Midbrain (tissue), 1 donor: ENCODE data around the gene ANKDD1A.

Experiments
- DNase-seq: peaks from one replicate; lab custom pipeline; 2025; lab: John Stamatoyannopoulos, UW

The ANKDD1A gene

GRCh38 chr15:64961013-64961412, 49.3 kb downstream of the ANKDD1A start:
- no peak for DNase-seq

GRCh38 chr15:64969401-64969800, 57.7 kb downstream of the ANKDD1A start:
- no peak for DNase-seq

- no peak for DNase-seq
Observed at GRCh38 chr15:64970698-64971097, 59.0 kb downstream of the ANKDD1A start.

GRCh38 chr15:64975390-64975789, 63.7 kb downstream of the ANKDD1A start:
- no peak for DNase-seq

DNA sequence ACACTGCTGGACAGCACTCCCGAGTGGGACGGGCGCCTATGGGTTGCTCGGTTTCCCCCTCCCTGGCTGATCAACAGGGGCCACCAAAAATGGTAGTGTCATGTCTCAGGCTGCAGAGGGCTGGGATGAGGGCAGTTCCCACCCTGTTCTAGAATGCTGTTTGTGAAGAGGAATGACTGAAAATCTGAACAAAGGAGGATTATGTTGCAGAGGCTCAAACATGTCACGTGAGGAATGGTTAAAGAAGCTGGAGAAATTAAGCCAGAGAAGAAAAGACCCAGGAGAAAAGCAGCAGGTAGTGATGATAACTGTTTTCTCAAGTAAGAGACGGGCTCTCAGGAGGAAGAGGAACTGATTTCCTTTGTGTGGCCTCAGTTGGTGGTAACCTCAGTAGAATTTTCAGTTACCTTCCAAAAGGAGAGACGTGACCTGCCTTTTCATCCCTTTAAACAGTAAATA, 67.6 kb downstream of the ANKDD1A start:
- DNase-seq, result peak; percentile 66

- DNase-seq, result no peak
Observed at GRCh38 chr15:64981812-64982431, 70.2 kb downstream of the ANKDD1A start.

- no peak for DNase-seq
Observed at GRCh38 chr15:64982472-64982871, 70.8 kb downstream of the ANKDD1A start.

DNA sequence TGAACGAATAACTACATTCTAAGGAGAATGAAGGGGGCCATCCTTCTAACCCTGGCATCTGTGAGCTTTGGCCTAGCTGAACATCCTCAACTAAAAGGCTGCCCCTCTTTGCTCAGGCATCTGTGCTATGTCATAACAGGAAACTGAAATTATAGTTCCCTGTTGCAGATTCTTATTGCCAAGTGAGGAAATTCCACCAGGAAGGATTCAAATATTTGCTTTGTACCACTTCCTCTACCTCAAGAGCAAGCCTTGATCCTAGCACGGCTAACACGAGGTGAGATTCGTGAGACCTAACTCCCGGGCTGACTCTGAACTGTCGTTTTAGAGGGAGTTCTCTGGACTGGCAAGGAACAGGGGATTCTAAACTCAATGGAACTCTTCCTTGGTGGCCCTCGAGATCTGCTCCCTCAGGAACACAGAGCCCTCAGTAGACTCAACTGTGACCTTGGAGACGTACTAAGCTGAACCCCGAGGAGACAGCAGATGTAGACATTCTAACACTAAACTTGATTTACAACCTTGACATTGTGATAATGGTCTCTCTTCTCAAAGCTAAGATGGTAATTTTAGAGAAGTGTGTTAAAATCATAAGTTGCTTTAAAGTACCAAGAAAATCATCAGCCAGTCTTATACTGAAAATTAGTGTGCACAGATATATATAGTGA, 73.8 kb downstream of the ANKDD1A start:
- DNase-seq, result no peak

- DNase-seq, result no peak
Observed at GRCh38 chr15:64987136-64987535, 75.4 kb downstream of the ANKDD1A start.

- DNase-seq, result peak; percentile 96
Observed at GRCh38 chr15:64989416-64990167, 77.9 kb downstream of the ANKDD1A start, which contains the start of gene SPG21. Gene SPG21 (minus strand): TSS chr15:64989914. CDS start chr15:64983569, 6,345 bp downstream.

DNA sequence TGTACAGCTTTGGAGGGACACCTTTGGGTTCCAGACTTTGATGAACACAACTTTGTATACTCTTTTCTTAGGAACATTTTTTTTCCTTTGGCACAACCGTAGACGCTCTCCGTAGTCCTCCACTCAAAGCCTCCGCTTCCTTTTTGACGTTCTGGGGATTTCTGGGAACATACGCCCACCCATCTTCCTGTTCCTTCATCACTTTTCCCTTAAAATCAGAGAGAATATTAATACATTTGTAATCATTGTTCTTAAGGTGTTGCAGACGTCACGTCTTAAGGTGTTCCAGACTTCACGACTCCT, 78.4 kb downstream of the ANKDD1A start:
- DNase-seq, result no peak

GRCh38 chr15:64991536-64992135, 79.9 kb downstream of the ANKDD1A start:
- DNase-seq, result no peak

DNA sequence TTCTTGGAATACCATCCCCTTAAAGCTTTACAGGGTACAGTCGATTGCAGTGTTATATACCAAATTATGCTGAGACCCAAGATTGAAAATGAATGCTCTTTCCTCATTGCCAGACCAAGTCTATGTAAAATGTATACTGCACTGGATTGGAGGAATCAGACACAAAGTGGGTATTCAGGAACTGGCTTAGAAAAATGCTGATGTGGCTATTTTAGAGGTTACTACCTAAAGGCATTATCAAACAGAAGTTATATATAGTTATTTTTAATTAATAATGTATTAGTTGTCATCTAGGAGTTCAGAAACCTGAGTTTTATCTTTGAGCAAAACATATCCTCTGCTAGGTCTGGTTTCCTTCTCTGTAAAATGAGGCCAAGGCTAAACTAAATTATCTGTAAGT, 81.6 kb downstream of the ANKDD1A start:
- no peak for DNase-seq

- no peak for DNase-seq
Observed at GRCh38 chr15:64997066-64997465, 85.4 kb downstream of the ANKDD1A start.

DNA sequence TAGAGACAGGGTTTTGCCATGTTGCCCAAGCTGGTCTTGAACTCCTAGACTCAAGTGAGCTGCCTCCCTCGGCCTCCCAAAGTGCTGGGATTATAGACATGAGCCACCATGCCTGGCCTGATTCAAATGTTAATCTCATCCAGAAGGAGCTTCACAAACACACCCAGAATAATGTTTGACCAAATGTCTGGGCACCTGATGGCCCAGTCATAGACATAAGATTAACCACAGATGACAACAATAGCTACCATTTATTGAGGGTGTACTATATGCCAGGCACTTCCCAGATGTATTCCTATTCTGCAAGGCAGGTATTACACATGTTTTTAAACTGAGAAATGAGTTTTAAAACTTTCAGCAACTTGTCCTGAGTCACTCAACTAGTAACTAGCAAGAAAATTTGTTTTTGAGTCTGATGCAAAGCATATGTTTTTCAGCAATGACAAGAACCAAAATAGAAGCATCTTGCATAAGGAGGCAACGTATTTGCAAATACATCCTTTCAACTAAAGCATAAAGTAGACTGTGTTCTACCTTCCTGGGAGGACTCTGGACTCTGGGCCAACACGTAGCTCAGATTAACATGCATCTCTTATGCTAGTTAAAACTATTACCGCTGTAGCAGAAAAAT, 86.2 kb downstream of the ANKDD1A start:
- DNase-seq, result no peak

DNA sequence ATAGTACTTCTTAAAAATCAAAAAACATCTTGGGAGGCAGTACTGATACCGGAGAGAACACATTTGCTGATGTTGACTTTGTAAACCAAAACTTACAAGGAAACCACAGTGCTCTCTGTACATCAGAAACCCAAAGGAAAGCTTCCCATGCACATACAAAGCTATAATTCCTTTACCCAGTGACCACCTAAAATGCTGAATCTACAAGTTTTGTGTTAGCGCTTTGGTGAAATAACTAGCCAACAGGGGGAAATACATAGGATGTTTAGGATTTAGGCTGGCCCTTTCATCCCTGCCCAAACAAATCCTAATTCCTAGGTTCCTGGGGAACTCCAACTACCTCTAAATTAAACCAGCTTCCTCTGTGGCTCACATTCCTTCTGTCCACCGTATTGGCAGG, 93.3 kb downstream of the ANKDD1A start:
- no peak for DNase-seq

- no peak for DNase-seq
Observed at GRCh38 chr15:65006876-65007275, 95.2 kb downstream of the ANKDD1A start.
